ENCODE measurements around the gene CAMTA1. TPM values are rescaled to one million over a fixed set of nuclear protein-coding genes. Genes with fewer than 3 reads are reported as not detected.
"Not testable (repeated sequence)": the region's sequence is repeated elsewhere in the genome, so short reads cannot be mapped to it uniquely, and the experiment has no call there.

The CAMTA1 gene
- total RNA-seq, 2 donors from 2014 or later, result 105 to 113 TPM

GRCh38 chr1:7596126-7596965 lies 811.1 kb downstream of the CAMTA1 start:
- no peak overlapping the region for H3K27ac ChIP-seq
- H3K27me3 ChIP-seq (replicated peaks; ENCODE audit: insufficient read depth), result no peaks in the 10 kb centered on the region
- no peak for DNase-seq (ENCODE audit: low spot score)
- peaks cover 3% of the 10 kb centered on the region for H3K9me3 ChIP-seq
- no peaks in the 10 kb centered on the region for H3K4me1 ChIP-seq (ENCODE audit: control insufficient read depth in 1 of 2, low read depth in 2 of 2)
- H3K4me3 ChIP-seq, result no peak overlapping the region
- ATAC-seq (ENCODE audit: insufficient number of reproducible peaks, low FRiP score, low read depth), result no peak
- TF ChIP-seq CTCF (IDR thresholded peaks at IDR 0.05), result no peak
- H3K36me3 ChIP-seq, result no peaks in the 10 kb centered on the region

GRCh38 chr1:7598058-7598457 lies 812.8 kb downstream of the CAMTA1 start:
- not testable (repeated sequence) for H3K4me3 ChIP-seq; H3K4me1 ChIP-seq (ENCODE audit: control insufficient read depth in 1 of 2, low read depth in 2 of 2); H3K36me3 ChIP-seq; DNase-seq (ENCODE audit: low spot score); ATAC-seq (ENCODE audit: insufficient number of reproducible peaks, low FRiP score, low read depth); H3K9me3 ChIP-seq; H3K27me3 ChIP-seq (replicated peaks; ENCODE audit: insufficient read depth); H3K27ac ChIP-seq

GRCh38 chr1:7604906-7605305 lies 819.7 kb downstream of the CAMTA1 start:
- DNase-seq (ENCODE audit: low spot score); H3K9me3 ChIP-seq; H3K4me1 ChIP-seq (ENCODE audit: control insufficient read depth in 1 of 2, low read depth in 2 of 2); ATAC-seq (ENCODE audit: insufficient number of reproducible peaks, low FRiP score, low read depth); H3K36me3 ChIP-seq; H3K4me3 ChIP-seq; H3K27me3 ChIP-seq (replicated peaks; ENCODE audit: insufficient read depth); H3K27ac ChIP-seq: not testable (repeated sequence)

- DNase-seq (ENCODE audit: low spot score) (no peak), ATAC-seq (ENCODE audit: insufficient number of reproducible peaks, low FRiP score, low read depth) (no peak)
- H3K36me3 ChIP-seq, result no peaks in the 10 kb centered on the region
- no peak for TF ChIP-seq CTCF (IDR thresholded peaks at IDR 0.05)
- H3K27ac ChIP-seq, result no peak overlapping the region
- no peaks in the 10 kb centered on the region for H3K27me3 ChIP-seq (replicated peaks; ENCODE audit: insufficient read depth)
- H3K4me3 ChIP-seq, result no peak overlapping the region
- H3K9me3 ChIP-seq, result no peaks in the 10 kb centered on the region
- no peaks in the 10 kb centered on the region for H3K4me1 ChIP-seq (ENCODE audit: control insufficient read depth in 1 of 2, low read depth in 2 of 2)
Observed at GRCh38 chr1:7606096-7606495, 820.8 kb downstream of the CAMTA1 start.

- Histone ChIP-seq H3K36me3 (no peaks in the 10 kb centered on the region), H3K4me3 (no peak overlapping the region), H3K4me1 (ENCODE audit: control insufficient read depth in 1 of 2, low read depth in 2 of 2) (no peaks in the 10 kb centered on the region), H3K27ac (no peak overlapping the region), H3K27me3 (replicated peaks; ENCODE audit: insufficient read depth) (no peaks in the 10 kb centered on the region), H3K9me3 (no peaks in the 10 kb centered on the region)
- TF ChIP-seq CTCF (IDR thresholded peaks at IDR 0.05), result no peak
- no peak for ATAC-seq (ENCODE audit: insufficient number of reproducible peaks, low FRiP score, low read depth)
- DNase-seq (ENCODE audit: low spot score), result no peak
Observed at GRCh38 chr1:7607097-7607496, 821.8 kb downstream of the CAMTA1 start.

- Histone ChIP-seq H3K4me3 (no peak overlapping the region), H3K9me3 (no peaks in the 10 kb centered on the region), H3K27me3 (replicated peaks; ENCODE audit: insufficient read depth) (no peaks in the 10 kb centered on the region), H3K27ac (no peak overlapping the region), H3K4me1 (ENCODE audit: control insufficient read depth in 1 of 2, low read depth in 2 of 2) (no peaks in the 10 kb centered on the region), H3K36me3 (no peaks in the 10 kb centered on the region)
- no peak for TF ChIP-seq CTCF (IDR thresholded peaks at IDR 0.05)
- DNase-seq (ENCODE audit: low spot score) (no peak), ATAC-seq (ENCODE audit: insufficient number of reproducible peaks, low FRiP score, low read depth) (no peak)
Observed at GRCh38 chr1:7608628-7609305, 823.5 kb downstream of the CAMTA1 start.
